GM18502 (cell line): ENCODE measurements around the gene C1QL2.

ENCODE experiments used
- ATAC-seq: cut with Tn5 transposase; IDR thresholded peaks from one replicate; pipeline ENCODE4 v1.9.1; 2021; ENCODE audit warnings: mild to moderate bottlenecking; ENCODE audit not compliant: unreplicated experiment, poor library complexity

Gene C1QL2

GRCh38 chr2:119147776-119148715 is 10.5 kb downstream of the C1QL2 start:
- no peak for ATAC-seq

- no peak for ATAC-seq
These were observed 13.7 kb downstream of the C1QL2 start for GRCh38 chr2:119144806-119145205.

GRCh38 chr2:119142824-119143223 is 15.7 kb downstream of the C1QL2 start:
- no peak for ATAC-seq

- ATAC-seq: no peak
These were observed 21.0 kb downstream of the C1QL2 start for GRCh38 chr2:119137502-119137901.

- no peak for ATAC-seq
These were observed 21.7 kb downstream of the C1QL2 start for GRCh38 chr2:119136872-119137271.

GRCh38 chr2:119136093-119136492 is 22.5 kb downstream of the C1QL2 start:
- no peak for ATAC-seq

- no peak for ATAC-seq
These were observed 23.8 kb downstream of the C1QL2 start for GRCh38 chr2:119134775-119135174.

- ATAC-seq: no peak
These were observed 31.9 kb downstream of the C1QL2 start for GRCh38 chr2:119126650-119127049.

- no peak for ATAC-seq
These were observed 35.2 kb downstream of the C1QL2 start for GRCh38 chr2:119123389-119123788.

- ATAC-seq: no peak
These were observed 35.9 kb downstream of the C1QL2 start for GRCh38 chr2:119122663-119123062.

GRCh38 chr2:119119999-119120756 is 38.4 kb downstream of the C1QL2 start:
- no peak for ATAC-seq

- no peak for ATAC-seq
These were observed 39.3 kb downstream of the C1QL2 start for GRCh38 chr2:119119076-119119785.

GRCh38 chr2:119117891-119118882 is 40.4 kb downstream of the C1QL2 start:
- ATAC-seq: no peak

- no peak for ATAC-seq
These were observed 41.1 kb downstream of the C1QL2 start for GRCh38 chr2:119117408-119117807.

- no peak for ATAC-seq
These were observed 41.9 kb downstream of the C1QL2 start for GRCh38 chr2:119116411-119117295.

- no peak for ATAC-seq
These were observed 44.3 kb downstream of the C1QL2 start for GRCh38 chr2:119114266-119114665.

GRCh38 chr2:119113489-119113770 is 45.1 kb downstream of the C1QL2 start:
- no peak for ATAC-seq

GRCh38 chr2:119112770-119113488 is 45.6 kb downstream of the C1QL2 start:
- no peak for ATAC-seq
